Measurements from ENCODE around the gene UBQLNL. TPM values are rescaled to one million over a fixed set of nuclear protein-coding genes. Genes with fewer than 3 reads are reported as not detected.

The UBQLNL gene
- total and polyA plus RNA-seq, 2 of the 13 experiments (the other 11 are each of a cell fraction or from before 2014, with no cell fraction given) = 0.08 TPM; not detected in 1

- no peak for TF ChIP-seq HINFP (CRISPR knock-in tag; IDR thresholded peaks at IDR 0.05; ENCODE audit: low read depth)
- no peak for TF ChIP-seq ARID4A (CRISPR knock-in tag; IDR thresholded peaks at IDR 0.05; ENCODE audit: borderline replicate concordance)
- no peak for TF ChIP-seq CEBPZ (IDR thresholded peaks at IDR 0.05; ENCODE audit: low read length)
These were observed 12.0 kb upstream of the UBQLNL start (continued) for GRCh38 chr11:5528495-5528894.
